SU-DHL-6 (cell line): ENCODE measurements around the gene ATXN7.

Source experiments
- H2AFZ ChIP-seq: fragments of 200-600 bp; sonication (generic); 2 replicates; pipeline ENCODE4 v1.6.1; 2014; ENCODE audit warnings: low read depth, mild to moderate bottlenecking, moderate library complexity, mixed read lengths, antibody characterized with exemption, low read length; ENCODE audit not compliant: severe bottlenecking
- H3F3A ChIP-seq: fragments of 200-600 bp; shearing (Covaris generic); 2 replicates; pipeline ENCODE4 v1.6.0; 2016; ENCODE audit warnings: antibody characterized with exemption, mild to moderate bottlenecking; ENCODE audit not compliant: insufficient read depth
- H3K27ac ChIP-seq: fragments of 200-600 bp; sonication (generic); 2 replicates; pipeline ENCODE4 v1.5.1; 2016; ENCODE audit warnings: low read depth, mild to moderate bottlenecking, low read length, moderate library complexity, mixed read lengths
- H3K27me3 ChIP-seq: fragments of 200-600 bp; sonication (generic), shearing (Covaris generic); 2 replicates; pipeline ENCODE4 v1.6.0; 2014; ENCODE audit warnings: mild to moderate bottlenecking, low read length
- H3K36me3 ChIP-seq: fragments of 200-600 bp; sonication (generic); 2 replicates; pipeline ENCODE4 v1.6.1; 2014; ENCODE audit warnings: mild to moderate bottlenecking, low read length, mixed read lengths
- H3K4me2 ChIP-seq: fragments of 300-600, 200-600 bp; shearing (Covaris generic), sonication (generic); 2 replicates; pipeline ENCODE4 v1.6.0; 2014; ENCODE audit warnings: low read length, low read depth, mild to moderate bottlenecking; ENCODE audit not compliant: poor library complexity, severe bottlenecking
- H3K4me3 ChIP-seq: fragments of 200-600 bp; sonication (generic); 2 replicates; pipeline ENCODE4 v1.5.1; 2014; ENCODE audit warnings: antibody characterized with exemption, low read length, mild to moderate bottlenecking, mixed read lengths; ENCODE audit not compliant: insufficient read depth, poor library complexity, severe bottlenecking
- H3K79me2 ChIP-seq: fragments of 200-600 bp; sonication (generic); 2 replicates; pipeline ENCODE4 v1.6.1; 2014; ENCODE audit warnings: mild to moderate bottlenecking, low read length, moderate library complexity; ENCODE audit not compliant: insufficient read depth
- H3K9ac ChIP-seq: fragments of 200-600 bp; sonication (generic); 2 replicates; pipeline ENCODE4 v1.7.0; 2014; ENCODE audit warnings: mild to moderate bottlenecking, low read length
- H3K9me2 ChIP-seq: fragments of 200-600 bp; sonication (generic); replicated peaks from 2 replicates; pipeline ENCODE4 v1.6.1; 2014; ENCODE audit warnings: low read length; ENCODE audit not compliant: insufficient read depth
- H3K9me3 ChIP-seq: fragments of 200-600 bp; sonication (generic); 2 replicates; pipeline ENCODE4 v1.6.1; 2014; ENCODE audit warnings: low read length, mixed read lengths; ENCODE audit not compliant: insufficient read depth
- H4K20me1 ChIP-seq: fragments of 200-600 bp; sonication (generic); 2 replicates; pipeline ENCODE4 v1.6.1; 2014; ENCODE audit warnings: low read depth, mild to moderate bottlenecking, antibody characterized with exemption, low read length, moderate library complexity, mixed read lengths
- CTCF ChIP-seq: fragments of 200-600 bp; sonication (generic); IDR thresholded peaks from one replicate; pipeline ENCODE4 v1.5.1; 2017; ENCODE audit warnings: antibody characterized with exemption, mild to moderate bottlenecking, low read length, moderate library complexity; ENCODE audit not compliant: insufficient read depth, poor library complexity, severe bottlenecking
- EZH2phosphoT487 ChIP-seq: fragments of 200-600 bp; sonication (generic), shearing (Covaris generic); conservative IDR thresholded peaks from 2 replicates; pipeline ENCODE4 v1.6.1; 2018; ENCODE audit warnings: mild to moderate bottlenecking, antibody characterized with exemption, low read length, moderate library complexity, mixed read lengths

Gene ATXN7

DNA sequence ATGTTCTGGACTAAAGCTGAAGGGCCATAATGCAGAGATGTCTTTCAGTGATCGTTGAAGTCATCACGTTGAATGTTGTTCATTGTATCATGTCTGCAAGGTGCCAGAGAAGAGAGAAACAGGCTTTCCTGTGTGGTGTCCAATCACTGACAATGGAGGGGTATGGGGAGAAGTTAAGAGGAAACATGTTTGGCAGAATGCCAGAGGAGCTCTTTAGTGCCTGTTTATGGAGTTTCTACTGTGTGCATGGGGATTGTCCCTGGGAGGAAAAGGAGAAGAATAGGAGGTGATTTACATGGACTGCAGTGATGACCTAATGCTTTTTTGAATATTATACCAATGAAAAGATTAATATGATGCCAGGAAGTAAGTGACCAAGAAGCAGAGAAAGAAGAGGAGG is 36.8 kb downstream of the ATXN7 start:
- Histone ChIP-seq H3K36me3 (peaks cover 25% of the 10 kb centered on the region), H4K20me1 (peaks cover 3% of the 10 kb centered on the region; the same call in 1 of the 2 replicates), H3K9ac (no peak overlapping the region), H3K79me2 (peaks cover 14% of the 10 kb centered on the region; the same call in 1 of the 2 replicates), H3F3A (no peaks in the 10 kb centered on the region), H2AFZ (no peak overlapping the region), H3K27ac (no peak overlapping the region), H3K27me3 (no peaks in the 10 kb centered on the region), H3K9me2 (no peaks in the 10 kb centered on the region), H3K4me3 (no peak overlapping the region), H3K9me3 (no peaks in the 10 kb centered on the region), H3K4me2 (no peak overlapping the region)
- no peak for TF ChIP-seq EZH2phosphoT487
- no peak for TF ChIP-seq CTCF

DNA sequence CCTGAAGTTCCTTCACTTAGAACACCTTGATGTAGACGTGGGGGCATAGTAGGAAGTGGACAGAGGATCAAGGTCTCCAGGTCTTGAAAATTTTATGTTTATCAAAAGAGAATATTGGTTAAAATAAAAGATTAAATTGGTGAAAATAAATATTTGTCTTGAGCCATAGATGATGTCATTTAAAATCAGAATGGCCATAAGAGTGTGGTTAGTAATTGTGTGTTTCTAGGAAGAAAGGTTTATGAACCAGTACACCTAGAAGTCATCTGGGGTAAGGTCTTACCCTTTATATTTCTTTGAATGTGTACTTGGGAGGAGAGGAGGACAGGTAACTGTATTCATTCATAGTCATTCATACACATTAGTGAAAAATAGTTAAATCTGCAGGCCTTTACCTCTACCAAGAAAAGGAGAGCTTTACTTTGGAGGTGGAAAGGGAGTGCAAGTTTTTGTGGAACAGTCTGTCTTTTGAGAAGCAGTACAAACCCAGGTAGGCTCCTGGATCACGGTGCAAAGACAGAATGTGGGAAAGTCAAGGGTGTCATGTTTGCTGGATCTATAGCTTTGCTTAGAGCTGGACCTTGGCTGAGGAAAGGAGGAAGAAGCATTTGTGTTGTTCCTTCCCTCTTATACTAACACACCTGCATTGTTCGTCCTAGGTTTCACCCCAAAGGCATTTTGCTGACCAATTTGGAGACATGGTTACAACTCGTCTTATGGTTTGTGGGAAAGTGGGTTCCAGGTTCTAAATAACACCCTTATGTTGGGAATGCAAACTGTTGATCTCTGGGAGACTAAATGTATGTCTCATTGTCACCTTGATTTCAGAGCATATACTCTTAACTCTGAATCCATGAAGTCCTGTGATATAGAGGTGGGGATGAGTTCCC is 42.3 kb downstream of the ATXN7 start:
- H2AFZ ChIP-seq = no peak overlapping the region
- H4K20me1 ChIP-seq = peaks cover 3% of the 10 kb centered on the region; the same call in 1 of the 2 replicates
- H3K4me2 ChIP-seq = no peak overlapping the region
- no peaks in the 10 kb centered on the region for H3K9me2 ChIP-seq
- peaks cover 7% of the 10 kb centered on the region for H3K36me3 ChIP-seq
- no peak overlapping the region for H3K4me3 ChIP-seq
- H3K27me3 ChIP-seq = no peaks in the 10 kb centered on the region
- no peaks in the 10 kb centered on the region for H3K9me3 ChIP-seq
- TF ChIP-seq CTCF (no peak), EZH2phosphoT487 (no peak)
- peaks cover 25% of the 10 kb centered on the region for H3F3A ChIP-seq
- H3K27ac ChIP-seq = no peak overlapping the region
- 0 out of 2 replicates have a peak, but pooled peaks cover 7% of the 10 kb centered on the region for H3K79me2 ChIP-seq
- H3K9ac ChIP-seq = no peak overlapping the region

DNA sequence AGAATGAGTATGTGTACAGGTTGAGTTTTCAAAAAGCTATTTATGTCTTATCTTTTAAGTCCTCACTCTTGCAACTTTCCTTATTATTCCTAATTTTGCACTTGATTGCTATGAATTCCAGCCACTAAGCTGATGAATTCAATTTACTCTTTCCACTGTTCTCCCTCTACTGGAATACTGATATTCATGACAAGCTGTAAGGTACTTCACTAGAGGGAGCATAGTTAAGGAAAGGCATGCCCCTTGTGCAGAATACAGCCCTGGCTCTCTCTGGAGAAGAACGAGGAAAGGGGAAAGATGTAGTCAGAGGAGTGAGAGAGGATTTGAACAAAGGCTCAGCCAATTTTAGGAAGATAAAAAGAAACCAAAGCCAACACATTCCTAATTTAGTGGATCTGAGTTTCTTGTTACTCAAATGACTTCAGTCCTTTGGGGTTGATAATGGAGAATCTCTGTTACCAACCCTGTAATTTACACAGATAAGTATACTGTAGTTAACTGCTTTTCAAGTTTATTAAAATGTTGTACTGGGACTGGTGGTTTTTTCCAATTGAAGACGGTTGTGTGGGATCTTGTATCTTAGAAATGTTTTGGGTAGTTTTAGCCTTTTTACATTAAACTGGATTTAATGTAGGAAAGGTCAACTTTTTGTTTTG is 44.5 kb downstream of the ATXN7 start:
- Histone ChIP-seq H2AFZ (no peak overlapping the region), H3F3A (peaks cover 30% of the 10 kb centered on the region), H3K4me2 (no peak overlapping the region), H4K20me1 (0 out of 2 replicates have a peak, but pooled peaks cover 3% of the 10 kb centered on the region), H3K9me3 (no peaks in the 10 kb centered on the region), H3K27ac (no peak overlapping the region), H3K9ac (no peak overlapping the region), H3K27me3 (no peaks in the 10 kb centered on the region), H3K4me3 (no peak overlapping the region), H3K79me2 (peaks cover 3% of the 10 kb centered on the region), H3K9me2 (no peaks in the 10 kb centered on the region), H3K36me3 (no peaks in the 10 kb centered on the region; the same call in 1 of the 2 replicates)
- TF ChIP-seq EZH2phosphoT487 (no peak), CTCF (no peak)
